Esophagus squamous epithelium (tissue), 4 donors: Measurements from ENCODE around the gene SNRPA.

Source experiments
- POLR2A ChIP-seq, 4 donors: fragments of 450-650 bp; IDR thresholded peaks; one replicate each; pipeline ENCODE4 v1.6.1; 2017; ENCODE audit warnings: antibody characterized with exemption in 4 of 4, mild to moderate bottlenecking in 4 of 4, moderate library complexity in 3 of 4
- TF ChIP-seq, protein P1 (sequence below), 6 experiments: fragments of 450-650 bp in 4 of 6; fragments of 200-600 bp in 2 of 6; sonication (generic) in 2 of 6; IDR thresholded peaks; one replicate each; pipeline ENCODE4 v1.5.1; 2016 to 2019; ENCODE audit warnings: antibody characterized with exemption in 6 of 6, mild to moderate bottlenecking in 4 of 6, moderate library complexity in 4 of 6

DNA sequence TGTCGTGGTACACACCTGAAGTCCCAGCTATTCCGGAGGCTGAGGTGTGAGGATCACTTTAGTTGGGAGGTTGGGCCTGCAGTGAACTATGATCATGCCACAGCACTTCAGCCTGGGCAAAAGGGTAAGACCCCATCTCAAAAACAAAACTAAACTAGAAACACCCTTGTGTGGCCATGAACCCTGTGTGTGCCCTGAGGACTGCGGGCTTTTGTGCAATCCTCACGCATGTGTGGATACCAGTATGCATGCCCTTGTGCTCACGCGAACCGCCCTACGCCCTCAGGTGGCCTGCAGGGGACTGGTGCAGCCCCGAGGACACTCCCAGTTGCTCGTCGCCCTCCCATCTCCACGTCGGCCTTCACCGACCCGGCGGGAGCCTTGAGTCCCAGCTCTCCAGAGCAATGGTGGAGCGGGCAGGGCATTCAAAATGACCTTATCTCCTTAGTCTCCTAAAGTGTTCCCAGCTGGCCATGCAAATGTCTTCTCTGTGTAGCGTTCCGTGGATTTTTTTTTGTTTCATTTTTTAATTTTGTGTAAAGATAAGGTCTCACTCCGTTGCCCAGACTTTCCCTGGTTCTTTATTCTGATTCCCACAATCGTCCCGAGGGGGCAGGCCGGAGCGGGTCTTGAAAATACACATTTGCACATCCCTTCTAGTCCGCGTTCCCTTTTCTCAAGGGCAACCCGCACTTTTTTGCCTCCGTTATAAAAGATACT lies 47.1 kb downstream of the SNRPA start:
- TF ChIP-seq, protein P1, sequence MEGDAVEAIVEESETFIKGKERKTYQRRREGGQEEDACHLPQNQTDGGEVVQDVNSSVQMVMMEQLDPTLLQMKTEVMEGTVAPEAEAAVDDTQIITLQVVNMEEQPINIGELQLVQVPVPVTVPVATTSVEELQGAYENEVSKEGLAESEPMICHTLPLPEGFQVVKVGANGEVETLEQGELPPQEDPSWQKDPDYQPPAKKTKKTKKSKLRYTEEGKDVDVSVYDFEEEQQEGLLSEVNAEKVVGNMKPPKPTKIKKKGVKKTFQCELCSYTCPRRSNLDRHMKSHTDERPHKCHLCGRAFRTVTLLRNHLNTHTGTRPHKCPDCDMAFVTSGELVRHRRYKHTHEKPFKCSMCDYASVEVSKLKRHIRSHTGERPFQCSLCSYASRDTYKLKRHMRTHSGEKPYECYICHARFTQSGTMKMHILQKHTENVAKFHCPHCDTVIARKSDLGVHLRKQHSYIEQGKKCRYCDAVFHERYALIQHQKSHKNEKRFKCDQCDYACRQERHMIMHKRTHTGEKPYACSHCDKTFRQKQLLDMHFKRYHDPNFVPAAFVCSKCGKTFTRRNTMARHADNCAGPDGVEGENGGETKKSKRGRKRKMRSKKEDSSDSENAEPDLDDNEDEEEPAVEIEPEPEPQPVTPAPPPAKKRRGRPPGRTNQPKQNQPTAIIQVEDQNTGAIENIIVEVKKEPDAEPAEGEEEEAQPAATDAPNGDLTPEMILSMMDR (IDR thresholded peaks at IDR 0.05): peak in 5 of 6 experiments; percentile 4 to 62 (median 53)
- TF ChIP-seq POLR2A (IDR thresholded peaks at IDR 0.05): peak in 1 of 4 donors; percentile 59
